SU-DHL-6 (cell line): ENCODE data around the gene GABBR2.

Source experiments
- H2AFZ ChIP-seq: fragments of 200-600 bp; sonication (generic); 2 replicates; pipeline ENCODE4 v1.6.1; 2014; ENCODE audit warnings: low read depth, mild to moderate bottlenecking, moderate library complexity, mixed read lengths, antibody characterized with exemption, low read length; ENCODE audit not compliant: severe bottlenecking
- H3F3A ChIP-seq: fragments of 200-600 bp; shearing (Covaris generic); 2 replicates; pipeline ENCODE4 v1.6.0; 2016; ENCODE audit warnings: antibody characterized with exemption, mild to moderate bottlenecking; ENCODE audit not compliant: insufficient read depth
- H3K27ac ChIP-seq: fragments of 200-600 bp; sonication (generic); 2 replicates; pipeline ENCODE4 v1.5.1; 2016; ENCODE audit warnings: low read depth, mild to moderate bottlenecking, low read length, moderate library complexity, mixed read lengths
- H3K27me3 ChIP-seq: fragments of 200-600 bp; sonication (generic), shearing (Covaris generic); 2 replicates; pipeline ENCODE4 v1.6.0; 2014; ENCODE audit warnings: mild to moderate bottlenecking, low read length
- H3K36me3 ChIP-seq: fragments of 200-600 bp; sonication (generic); 2 replicates; pipeline ENCODE4 v1.6.1; 2014; ENCODE audit warnings: mild to moderate bottlenecking, low read length, mixed read lengths
- H3K4me2 ChIP-seq: fragments of 300-600, 200-600 bp; shearing (Covaris generic), sonication (generic); 2 replicates; pipeline ENCODE4 v1.6.0; 2014; ENCODE audit warnings: low read length, low read depth, mild to moderate bottlenecking; ENCODE audit not compliant: poor library complexity, severe bottlenecking
- H3K4me3 ChIP-seq: fragments of 200-600 bp; sonication (generic); 2 replicates; pipeline ENCODE4 v1.5.1; 2014; ENCODE audit warnings: antibody characterized with exemption, low read length, mild to moderate bottlenecking, mixed read lengths; ENCODE audit not compliant: insufficient read depth, poor library complexity, severe bottlenecking
- H3K79me2 ChIP-seq: fragments of 200-600 bp; sonication (generic); 2 replicates; pipeline ENCODE4 v1.6.1; 2014; ENCODE audit warnings: mild to moderate bottlenecking, low read length, moderate library complexity; ENCODE audit not compliant: insufficient read depth
- H3K9ac ChIP-seq: fragments of 200-600 bp; sonication (generic); 2 replicates; pipeline ENCODE4 v1.7.0; 2014; ENCODE audit warnings: mild to moderate bottlenecking, low read length
- H3K9me2 ChIP-seq: fragments of 200-600 bp; sonication (generic); replicated peaks from 2 replicates; pipeline ENCODE4 v1.6.1; 2014; ENCODE audit warnings: low read length; ENCODE audit not compliant: insufficient read depth
- H3K9me3 ChIP-seq: fragments of 200-600 bp; sonication (generic); 2 replicates; pipeline ENCODE4 v1.6.1; 2014; ENCODE audit warnings: low read length, mixed read lengths; ENCODE audit not compliant: insufficient read depth
- H4K20me1 ChIP-seq: fragments of 200-600 bp; sonication (generic); 2 replicates; pipeline ENCODE4 v1.6.1; 2014; ENCODE audit warnings: low read depth, mild to moderate bottlenecking, antibody characterized with exemption, low read length, moderate library complexity, mixed read lengths
- CTCF ChIP-seq: fragments of 200-600 bp; sonication (generic); IDR thresholded peaks from one replicate; pipeline ENCODE4 v1.5.1; 2017; ENCODE audit warnings: antibody characterized with exemption, mild to moderate bottlenecking, low read length, moderate library complexity; ENCODE audit not compliant: insufficient read depth, poor library complexity, severe bottlenecking
- EZH2phosphoT487 ChIP-seq: fragments of 200-600 bp; sonication (generic), shearing (Covaris generic); conservative IDR thresholded peaks from 2 replicates; pipeline ENCODE4 v1.6.1; 2018; ENCODE audit warnings: mild to moderate bottlenecking, antibody characterized with exemption, low read length, moderate library complexity, mixed read lengths

Gene GABBR2

GRCh38 chr9:98563212-98563907 lies 145.4 kb downstream of the GABBR2 start:
- TF ChIP-seq EZH2phosphoT487 (no peak), CTCF (no peak)

GRCh38 chr9:98559561-98559960 lies 149.2 kb downstream of the GABBR2 start:
- no peaks in the 10 kb centered on the region; the same call in 1 of the 2 replicates for H4K20me1 ChIP-seq
- no peak for TF ChIP-seq CTCF
- TF ChIP-seq EZH2phosphoT487: no peak
- H3K27ac ChIP-seq: no peak overlapping the region
- no peaks in the 10 kb centered on the region for H3F3A ChIP-seq
- no peak overlapping the region for H3K4me2 ChIP-seq
- H3K79me2 ChIP-seq: no peaks in the 10 kb centered on the region
- no peak overlapping the region for H3K4me3 ChIP-seq
- H3K27me3 ChIP-seq: no peaks in the 10 kb centered on the region
- H2AFZ ChIP-seq: no peak overlapping the region
- H3K36me3 ChIP-seq: no peaks in the 10 kb centered on the region
- no peaks in the 10 kb centered on the region for H3K9me3 ChIP-seq
- no peak overlapping the region for H3K9ac ChIP-seq
- no peaks in the 10 kb centered on the region for H3K9me2 ChIP-seq

More at GRCh38 chr9:98563212-98563907, 145.4 kb downstream of the GABBR2 start:
- Histone ChIP-seq H2AFZ (no peak overlapping the region), H3K9me2 (no peaks in the 10 kb centered on the region), H3K4me3 (no peak overlapping the region), H3F3A (no peaks in the 10 kb centered on the region), H3K27ac (no peak overlapping the region), H3K79me2 (no peaks in the 10 kb centered on the region), H3K27me3 (no peaks in the 10 kb centered on the region), H3K9me3 (no peaks in the 10 kb centered on the region), H3K36me3 (no peaks in the 10 kb centered on the region), H3K9ac (no peak overlapping the region), H3K4me2 (no peak overlapping the region), H4K20me1 (no peaks in the 10 kb centered on the region; the same call in 1 of the 2 replicates)

- Histone ChIP-seq H3K27me3 (no peaks in the 10 kb centered on the region), H3K4me2 (no peak overlapping the region), H2AFZ (no peak overlapping the region), H4K20me1 (no peaks in the 10 kb centered on the region; the same call in 1 of the 2 replicates), H3K36me3 (no peaks in the 10 kb centered on the region), H3K9ac (no peak overlapping the region), H3K9me3 (no peaks in the 10 kb centered on the region), H3K79me2 (no peaks in the 10 kb centered on the region), H3K4me3 (no peak overlapping the region), H3K27ac (no peak overlapping the region), H3F3A (no peaks in the 10 kb centered on the region), H3K9me2 (no peaks in the 10 kb centered on the region)
- no peak for TF ChIP-seq CTCF
Observed at GRCh38 chr9:98558575-98558974, 150.2 kb downstream of the GABBR2 start.
